A549 (cell line): Measurements from ENCODE around the gene NKIRAS2.
A peak's percentile ranks its signal among the peaks of the same experiment; 100 is the strongest.

Experiments used
- PHF8 ChIP-seq: fragments of 200-600 bp; sonication (generic); IDR thresholded peaks from 2 replicates; pipeline ENCODE4 v1.6.1; 2016; ENCODE audit warnings: low read depth, mild to moderate bottlenecking, antibody characterized with exemption, moderate library complexity, borderline replicate concordance
- SREBF2 ChIP-seq: fragments of 450-650 bp; IDR thresholded peaks from 2 replicates; pipeline ENCODE4 v1.6.1; 2014; ENCODE audit warnings: mild to moderate bottlenecking, moderate library complexity
- TF ChIP-seq, protein P1 (sequence below): fragments of >200 bp; sonication (Bioruptor Twin); formaldehyde crosslinking; IDR thresholded peaks from 3 replicates; pipeline ENCODE4 v1.5.1; 2016

DNA sequence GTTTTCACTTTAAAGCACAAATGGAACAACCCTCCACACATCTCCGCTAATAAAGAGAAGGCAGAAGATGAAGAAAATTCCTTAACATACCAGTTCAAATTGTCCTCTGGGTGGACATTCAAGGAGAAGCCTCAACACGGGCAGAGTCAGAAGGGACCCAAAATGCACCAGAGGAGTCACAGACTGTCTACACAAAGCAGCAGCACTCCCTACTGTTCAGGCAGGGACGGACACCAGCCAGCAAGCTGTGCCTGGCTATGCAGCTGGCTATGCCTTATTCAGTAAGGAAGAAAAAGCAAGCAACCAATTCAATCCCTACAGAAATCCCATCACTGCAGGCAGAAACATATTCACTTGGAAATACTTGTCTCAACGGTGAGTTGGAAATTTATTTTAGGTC is 10.7 kb upstream of the NKIRAS2 start:
- TF ChIP-seq, protein P1, sequence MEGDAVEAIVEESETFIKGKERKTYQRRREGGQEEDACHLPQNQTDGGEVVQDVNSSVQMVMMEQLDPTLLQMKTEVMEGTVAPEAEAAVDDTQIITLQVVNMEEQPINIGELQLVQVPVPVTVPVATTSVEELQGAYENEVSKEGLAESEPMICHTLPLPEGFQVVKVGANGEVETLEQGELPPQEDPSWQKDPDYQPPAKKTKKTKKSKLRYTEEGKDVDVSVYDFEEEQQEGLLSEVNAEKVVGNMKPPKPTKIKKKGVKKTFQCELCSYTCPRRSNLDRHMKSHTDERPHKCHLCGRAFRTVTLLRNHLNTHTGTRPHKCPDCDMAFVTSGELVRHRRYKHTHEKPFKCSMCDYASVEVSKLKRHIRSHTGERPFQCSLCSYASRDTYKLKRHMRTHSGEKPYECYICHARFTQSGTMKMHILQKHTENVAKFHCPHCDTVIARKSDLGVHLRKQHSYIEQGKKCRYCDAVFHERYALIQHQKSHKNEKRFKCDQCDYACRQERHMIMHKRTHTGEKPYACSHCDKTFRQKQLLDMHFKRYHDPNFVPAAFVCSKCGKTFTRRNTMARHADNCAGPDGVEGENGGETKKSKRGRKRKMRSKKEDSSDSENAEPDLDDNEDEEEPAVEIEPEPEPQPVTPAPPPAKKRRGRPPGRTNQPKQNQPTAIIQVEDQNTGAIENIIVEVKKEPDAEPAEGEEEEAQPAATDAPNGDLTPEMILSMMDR: peak; percentile 11; the same call in 1 of the 3 replicates
- no peak for TF ChIP-seq PHF8
- TF ChIP-seq SREBF2: no peak
